Endothelial cell of umbilical vein (primary cell): Measurements from ENCODE around the gene TPCN1. TPM values are rescaled to one million over a fixed set of nuclear protein-coding genes. Genes with fewer than 3 reads are reported as not detected.

Experiments used
- BruUV-seq: library from RNA; stranded (reverse); fragments of 400-500 nt; replicated peaks from 2 replicates; lab custom pipeline; 2021; lab: Mats Ljungman, UMichigan
- CTCF ChIA-PET: fragments of 300-600, 350-600 bp; sonication (Branson Sonifier 250); formaldehyde crosslinking; loops from one replicate; lab custom pipeline; 2021; ENCODE audit warnings: antibody characterized with exemption, inconsistent platforms; lab: Charles Lee
- POLR2A ChIA-PET: fragments of 300-600, 350-600 bp; sonication (Branson Sonifier 250); formaldehyde crosslinking; loops from one replicate; lab custom pipeline; 2021; ENCODE audit warnings: antibody characterized with exemption, inconsistent platforms; lab: Charles Lee
- DNase-seq: peaks from one replicate; pipeline ENCODE4 v3.0.0-alpha.2; 2011; ENCODE audit warnings: low read depth, low spot score
- FAIRE-seq: peaks from 2 replicates; lab custom pipeline; 2011; peaks lifted over from hg19 to GRCh38; lab: Jason Lieb, UNC
- H2AFZ ChIP-seq: 2 replicates; pipeline ENCODE4 v1.6.0; 2012; ENCODE audit warnings: low read depth, low read length, control low read depth, inconsistent platforms
- H3K27ac ChIP-seq: 2 replicates; pipeline ENCODE4 v1.5.1; 2011; ENCODE audit warnings: low read depth, mild to moderate bottlenecking, control low read depth, low read length, moderate library complexity; ENCODE audit not compliant: insufficient read depth
- H3K27me3 ChIP-seq, 2 experiments: 2 replicates each; pipeline versions ENCODE4 v1.6.0 to v1.6.1; 2011; ENCODE audit warnings: low read length in 2 of 2, mixed read lengths in 1 of 2; ENCODE audit not compliant: control insufficient read depth in 2 of 2, insufficient read depth in 2 of 2
- H3K36me3 ChIP-seq, 2 experiments: 2 replicates in 1 of 2; 3 replicates in 1 of 2; pipeline ENCODE4 v1.5.1; 2011; ENCODE audit warnings: low read length in 2 of 2, mild to moderate bottlenecking in 1 of 2, moderate library complexity in 1 of 2; ENCODE audit not compliant: control insufficient read depth in 2 of 2, insufficient read depth in 2 of 2; ENCODE audit errors: extremely low read depth in 1 of 2
- H3K4me1 ChIP-seq: 3 replicates; pipeline ENCODE4 v1.5.1; 2011; ENCODE audit warnings: mild to moderate bottlenecking, low read length; ENCODE audit not compliant: control insufficient read depth, insufficient read depth; ENCODE audit errors: extremely low read depth
- H3K4me2 ChIP-seq: 2 replicates; pipeline ENCODE4 v1.6.1; 2011; ENCODE audit warnings: low read length, control low read depth, mixed read lengths; ENCODE audit not compliant: insufficient read depth
- H3K4me3 ChIP-seq, 3 experiments: fragments of 200-600 bp in 1 of 3; sonication (generic), shearing (Covaris generic) in 1 of 3; replicated peaks in 1 of 3; 2 replicates each; pipeline ENCODE4 v1.5.1; 2011 to 2016; ENCODE audit warnings: control low read depth in 3 of 3, low read length in 3 of 3, mild to moderate bottlenecking in 2 of 3, inconsistent platforms in 1 of 3, low read depth in 1 of 3, moderate library complexity in 1 of 3; ENCODE audit not compliant: insufficient read depth in 1 of 3
- H3K79me2 ChIP-seq: 2 replicates; pipeline ENCODE4 v1.6.0; 2012; ENCODE audit warnings: low read length, inconsistent platforms; ENCODE audit not compliant: control insufficient read depth, insufficient read depth
- H3K9ac ChIP-seq: replicated peaks from 2 replicates; pipeline ENCODE3; 2011; ENCODE audit warnings: low read length, control low read depth; ENCODE audit not compliant: insufficient read depth; ENCODE audit errors: extremely low read depth
- H3K9me1 ChIP-seq: replicated peaks from 3 replicates; pipeline ENCODE4 v1.6.0; 2011; ENCODE audit warnings: mild to moderate bottlenecking, low read length; ENCODE audit not compliant: control insufficient read depth, insufficient read depth; ENCODE audit errors: extremely low read depth
- H3K9me3 ChIP-seq: replicated peaks from 2 replicates; pipeline ENCODE4 v1.5.1; 2012; ENCODE audit warnings: low read length, inconsistent platforms; ENCODE audit not compliant: control insufficient read depth, insufficient read depth
- H4K20me1 ChIP-seq: replicated peaks from 2 replicates; pipeline ENCODE3; 2011; ENCODE audit warnings: mild to moderate bottlenecking, low read length; ENCODE audit not compliant: control insufficient read depth, insufficient read depth; ENCODE audit errors: extremely low read depth
- CTCF ChIP-seq, 2 donors: IDR thresholded peaks; 1 replicate in 1 of 2; 2 replicates in 1 of 2; pipeline ENCODE4 v1.5.1; 2011; ENCODE audit warnings: low read length in 2 of 2, mild to moderate bottlenecking in 2 of 2, moderate library complexity in 2 of 2, control low read depth in 1 of 2, inconsistent platforms in 1 of 2, low read depth in 1 of 2; ENCODE audit not compliant: insufficient read depth in 1 of 2; ENCODE audit errors: extremely low read depth in 1 of 2
- EZH2 ChIP-seq: IDR thresholded peaks from 2 replicates; pipeline ENCODE4 v1.6.1; 2012; ENCODE audit warnings: borderline replicate concordance, low read depth, mild to moderate bottlenecking, moderate library complexity, low read length, inconsistent platforms; ENCODE audit not compliant: severe bottlenecking
- FOS ChIP-seq: IDR thresholded peaks from 2 replicates; pipeline ENCODE4 v1.6.1; 2011; ENCODE audit warnings: mild to moderate bottlenecking, low read length, moderate library complexity, borderline replicate concordance; ENCODE audit not compliant: insufficient read depth
- GATA2 ChIP-seq: IDR thresholded peaks from 2 replicates; pipeline ENCODE4 v1.7.0; 2011; ENCODE audit warnings: low read depth, mild to moderate bottlenecking, moderate library complexity, mixed read lengths, low read length; ENCODE audit not compliant: insufficient read length, insufficient read depth
- JUN ChIP-seq: IDR thresholded peaks from 2 replicates; pipeline ENCODE4 v1.6.1; 2011; ENCODE audit warnings: borderline replicate concordance, low read depth; ENCODE audit not compliant: insufficient read length, insufficient read depth
- MAX ChIP-seq: IDR thresholded peaks from 2 replicates; pipeline ENCODE4 v1.6.1; 2011; ENCODE audit not compliant: insufficient read depth, insufficient read length
- MYC ChIP-seq: IDR thresholded peaks from one replicate; pipeline ENCODE4 v1.6.1; 2011; ENCODE audit warnings: mild to moderate bottlenecking, low read depth, low read length
- POLR2AphosphoS5 ChIP-seq: IDR thresholded peaks from 2 replicates; pipeline ENCODE4 v1.6.1; 2012; ENCODE audit warnings: low read depth, mild to moderate bottlenecking, control low read depth, low read length, moderate library complexity; ENCODE audit not compliant: insufficient read depth
- dilution Hi-C: fragments of 300-500 bp; cut with MboI; formaldehyde crosslinking; loops from one replicate; pipeline ENCODE4 v1.15.0; 2019; ENCODE audit warnings: low sequenced_read_pairs; ENCODE audit not compliant: extremely low pct_ligation_motif_present
- intact Hi-C: fragments of 100-400 bp; cut with micrococcal nuclease; formaldehyde crosslinking; loops from one replicate; pipeline ENCODE4 v1.10.0; 2022
- polyA plus RNA-seq, 4 experiments: library from polyadenylated mRNA; depleted of rRNA in 3 of 4; stranded (reverse) in 3 of 4; unstranded in 1 of 4; fragments of >200 nt; gene quantifications; 2 replicates each; pipeline versions ENCODE4 v1.2.1 to v1.2.3, GENCODE V29; 2011 to 2012; ENCODE audit warnings: missing spikeins in 1 of 4
- total RNA-seq: library from RNA; stranded (reverse); gene quantifications from 2 replicates; pipeline ENCODE4 v1.2.3, GENCODE V29; 2021

The TPCN1 gene
- total and polyA plus RNA-seq, 2 donors (not counting 3 experiments of a cell fraction or from before 2014, with no cell fraction given): 19.5 to 28.3 TPM

DNA sequence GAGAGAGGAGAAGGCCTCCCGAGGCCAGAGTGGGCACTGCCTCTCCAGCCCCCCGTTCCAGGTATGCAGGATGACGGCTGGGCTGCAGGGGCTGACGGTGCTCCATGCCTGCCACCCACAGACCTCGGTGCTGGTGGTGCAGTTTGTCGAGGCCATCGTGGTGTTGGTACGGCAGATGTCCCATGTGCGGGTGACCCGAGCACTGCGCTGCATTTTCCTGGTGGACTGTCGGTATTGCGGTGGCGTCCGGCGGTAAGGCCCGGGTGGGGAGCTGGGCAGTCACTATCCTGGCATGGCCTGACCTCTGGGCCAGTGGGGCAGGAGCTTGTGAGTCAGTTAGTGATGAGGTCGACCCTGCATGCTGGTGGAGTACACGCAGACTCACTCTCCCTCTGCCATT is 47.4 kb downstream of the TPCN1 start:
- BruUV-seq: no TSS peak
- H4K20me1 ChIP-seq: no peaks in the 10 kb centered on the region
- intact Hi-C loops: no loop called here
- no peak overlapping the region for H3K27ac ChIP-seq
- POLR2A ChIA-PET: no interaction called here
- no peak overlapping the region for H3K4me3 ChIP-seq
- no peak overlapping the region for H2AFZ ChIP-seq
- H3K9ac ChIP-seq: no peak overlapping the region
- no peak overlapping the region for H3K4me2 ChIP-seq
- no peaks in the 10 kb centered on the region for H3K4me1 ChIP-seq
- DNase-seq: no peak
- H3K27me3 ChIP-seq: no peaks in the 10 kb centered on the region
- H3K9me3 ChIP-seq: no peaks in the 10 kb centered on the region
- H3K79me2 ChIP-seq: no peaks in the 10 kb centered on the region
- peaks cover 0 to 19% of the 10 kb centered on the region in 2 experiments for H3K36me3 ChIP-seq
- CTCF ChIA-PET: no interaction called here
- no peaks in the 10 kb centered on the region for H3K9me1 ChIP-seq
- FAIRE-seq: no peak
- TF ChIP-seq MAX: no peak
- no peak for TF ChIP-seq CTCF (IDR thresholded peaks at IDR 0.05; ENCODE audit: extremely low read depth in 1 of 2, insufficient read depth in 1 of 2, low read depth in 1 of 2, low read length in 2 of 2)
- TF ChIP-seq POLR2AphosphoS5: no peak
- dilution Hi-C loops: no loop called here

GRCh38 chr12:113269257-113269943 is 48.1 kb downstream of the TPCN1 start:
- dilution Hi-C loops: no loop called here

More at GRCh38 chr12:113269257-113269943, 48.1 kb downstream of the TPCN1 start:
- POLR2A ChIA-PET: interaction anchor here (0.6 kb wide), 1 partner anchor 15 kb away, joined by 3 read pairs; no protein-coding TSS in a partner anchor
- H2AFZ ChIP-seq: no peak overlapping the region
- H3K4me3 ChIP-seq: no peak overlapping the region
- DNase-seq (no peak), FAIRE-seq (no peak)
- H3K9me1 ChIP-seq: no peaks in the 10 kb centered on the region
- TF ChIP-seq CTCF (IDR thresholded peaks at IDR 0.05; ENCODE audit: extremely low read depth in 1 of 2, insufficient read depth in 1 of 2, low read depth in 1 of 2, low read length in 2 of 2): no peak
- TF ChIP-seq EZH2: no peak
- TF ChIP-seq JUN: no peak
- TF ChIP-seq FOS: no peak
- no peak for TF ChIP-seq GATA2
- TF ChIP-seq MYC: no peak
- H3K27ac ChIP-seq: no peak overlapping the region
- BruUV-seq: no TSS peak
- no peak overlapping the region for H3K9ac ChIP-seq
- H3K4me1 ChIP-seq: no peaks in the 10 kb centered on the region
- no peaks in the 10 kb centered on the region for H3K9me3 ChIP-seq
- H3K27me3 ChIP-seq: no peaks in the 10 kb centered on the region
- H3K4me2 ChIP-seq: no peak overlapping the region
- H3K36me3 ChIP-seq: peaks cover 0 to 19% of the 10 kb centered on the region in 2 experiments
- no peaks in the 10 kb centered on the region for H3K79me2 ChIP-seq
- intact Hi-C loops: no loop called here
- CTCF ChIA-PET: interaction anchor here (0.6 kb wide), 1 partner anchor 1401 kb away, joined by 3 read pairs; no protein-coding TSS in a partner anchor
- H4K20me1 ChIP-seq: no peaks in the 10 kb centered on the region
